OCI-LY3 (cell line): ENCODE data around the gene PATJ.

Experiments used
- H2AFZ ChIP-seq: fragments of 200-600, 300-600 bp; shearing (Covaris generic); 2 replicates; pipeline ENCODE4 v1.6.0; 2014; ENCODE audit warnings: antibody characterized with exemption, low read depth, low read length
- H3K27ac ChIP-seq: fragments of 200-600, 300-600 bp; sonication (generic); 2 replicates; pipeline ENCODE4 v1.5.1; 2014; ENCODE audit warnings: mild to moderate bottlenecking, low read length, moderate library complexity, mixed read lengths
- H3K27me3 ChIP-seq: fragments of 200-600, 300-600 bp; sonication (generic); 2 replicates; pipeline ENCODE4 v1.6.1; 2014; ENCODE audit warnings: low read depth, low read length, mixed read lengths
- H3K36me3 ChIP-seq: fragments of 200-600, 300-600 bp; sonication (generic); replicated peaks from 2 replicates; pipeline ENCODE3; 2014; ENCODE audit warnings: low read depth, low read length, mixed read lengths
- H3K4me1 ChIP-seq: fragments of 300-600, 200-600 bp; sonication (generic); 2 replicates; pipeline ENCODE4 v1.6.1; 2014; ENCODE audit warnings: low read length, mixed read lengths
- H3K4me2 ChIP-seq: fragments of 200-600, 300-600 bp; sonication (generic); 2 replicates; pipeline ENCODE4 v1.6.1; 2014; ENCODE audit warnings: low read length, mixed read lengths
- H3K4me3 ChIP-seq: fragments of 300-600, 200-600 bp; sonication (generic); 2 replicates; pipeline ENCODE4 v1.5.1; 2014; ENCODE audit warnings: antibody characterized with exemption, mild to moderate bottlenecking, low read length, moderate library complexity
- H3K79me2 ChIP-seq: fragments of 300-600, 200-600 bp; shearing (Covaris generic); 2 replicates; pipeline ENCODE4 v1.6.1; 2014; ENCODE audit warnings: mild to moderate bottlenecking, low read length, mixed read lengths
- H3K9ac ChIP-seq: fragments of 300-600, 200-600 bp; shearing (Covaris generic); 2 replicates; pipeline ENCODE4 v1.6.0; 2014; ENCODE audit warnings: mild to moderate bottlenecking, low read length, moderate library complexity
- H3K9me3 ChIP-seq: fragments of 200-600, 300-600 bp; shearing (Covaris generic); 2 replicates; pipeline ENCODE4 v1.6.1; 2014; ENCODE audit warnings: low read length, mixed read lengths; ENCODE audit not compliant: insufficient read depth
- H4K20me1 ChIP-seq: fragments of 200-600, 300-600 bp; sonication (generic); 2 replicates; pipeline ENCODE4 v1.6.1; 2016; ENCODE audit warnings: low read length, mixed read lengths; ENCODE audit not compliant: insufficient read depth
- CTCF ChIP-seq: fragments of 200-600, 300-600 bp; sonication (generic); IDR thresholded peaks from 2 replicates; pipeline ENCODE4 v1.5.1; 2014; ENCODE audit warnings: antibody characterized with exemption, low read length, low read depth
- EZH2phosphoT487 ChIP-seq: fragments of 200-600 bp; shearing (Covaris generic); IDR thresholded peaks from 2 replicates; pipeline ENCODE4 v1.6.1; 2018; ENCODE audit warnings: antibody characterized with exemption, mixed run types, low read depth

PATJ gene

GRCh38 chr1:62103846-62104245 is 361.6 kb downstream of the PATJ start:
- TF ChIP-seq CTCF = no peak
- TF ChIP-seq EZH2phosphoT487 = no peak
- Histone ChIP-seq H3K4me1 (peaks cover 10% of the 10 kb centered on the region), H2AFZ (no peak overlapping the region), H3K9ac (no peak overlapping the region), H3K27ac (no peak overlapping the region), H3K79me2 (no peaks in the 10 kb centered on the region), H3K9me3 (no peaks in the 10 kb centered on the region), H3K4me3 (no peak overlapping the region), H3K4me2 (no peak overlapping the region), H3K27me3 (no peaks in the 10 kb centered on the region), H4K20me1 (no peaks in the 10 kb centered on the region), H3K36me3 (no peaks in the 10 kb centered on the region)

- no peak overlapping the region for H3K4me3 ChIP-seq
- H3K27me3 ChIP-seq = no peaks in the 10 kb centered on the region
- no peak overlapping the region for H3K9ac ChIP-seq
- H3K27ac ChIP-seq = no peak overlapping the region
- no peaks in the 10 kb centered on the region for H3K79me2 ChIP-seq
- TF ChIP-seq CTCF = no peak
- H3K36me3 ChIP-seq = no peaks in the 10 kb centered on the region
- no peak overlapping the region for H3K4me2 ChIP-seq
- no peaks in the 10 kb centered on the region for H4K20me1 ChIP-seq
- no peak overlapping the region for H2AFZ ChIP-seq
- H3K9me3 ChIP-seq = no peaks in the 10 kb centered on the region
- peaks cover 5% of the 10 kb centered on the region for H3K4me1 ChIP-seq
These were observed 365.6 kb downstream of the PATJ start for GRCh38 chr1:62107923-62108322.

- Histone ChIP-seq H4K20me1 (no peaks in the 10 kb centered on the region), H3K4me2 (no peak overlapping the region), H3K4me3 (no peak overlapping the region), H3K9me3 (no peaks in the 10 kb centered on the region), H3K79me2 (no peaks in the 10 kb centered on the region), H3K9ac (no peak overlapping the region), H3K27me3 (no peaks in the 10 kb centered on the region), H3K27ac (no peak overlapping the region), H3K4me1 (no peaks in the 10 kb centered on the region), H2AFZ (no peak overlapping the region), H3K36me3 (no peaks in the 10 kb centered on the region)
- no peak for TF ChIP-seq CTCF
- no peak for TF ChIP-seq EZH2phosphoT487
These were observed 366.8 kb downstream of the PATJ start for GRCh38 chr1:62109124-62109523.

GRCh38 chr1:62110198-62110817 is 368.0 kb downstream of the PATJ start:
- Histone ChIP-seq H3K79me2 (no peaks in the 10 kb centered on the region), H3K4me1 (no peaks in the 10 kb centered on the region), H2AFZ (no peak overlapping the region), H3K4me2 (no peak overlapping the region), H3K27ac (no peak overlapping the region), H3K27me3 (no peaks in the 10 kb centered on the region), H3K4me3 (no peak overlapping the region), H3K9me3 (no peaks in the 10 kb centered on the region), H3K9ac (no peak overlapping the region), H4K20me1 (no peaks in the 10 kb centered on the region), H3K36me3 (no peaks in the 10 kb centered on the region)
- TF ChIP-seq EZH2phosphoT487 (no peak), CTCF (no peak)
